ENCODE results near the gene PGLYRP3. TPM values are rescaled to one million over a fixed set of nuclear protein-coding genes. Genes with fewer than 3 reads are reported as not detected.
A peak's percentile ranks its signal among the peaks of the same experiment; 100 is the strongest.

The PGLYRP3 gene, protein sequence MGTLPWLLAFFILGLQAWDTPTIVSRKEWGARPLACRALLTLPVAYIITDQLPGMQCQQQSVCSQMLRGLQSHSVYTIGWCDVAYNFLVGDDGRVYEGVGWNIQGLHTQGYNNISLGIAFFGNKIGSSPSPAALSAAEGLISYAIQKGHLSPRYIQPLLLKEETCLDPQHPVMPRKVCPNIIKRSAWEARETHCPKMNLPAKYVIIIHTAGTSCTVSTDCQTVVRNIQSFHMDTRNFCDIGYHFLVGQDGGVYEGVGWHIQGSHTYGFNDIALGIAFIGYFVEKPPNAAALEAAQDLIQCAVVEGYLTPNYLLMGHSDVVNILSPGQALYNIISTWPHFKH
- total RNA-seq, result not detected
- not detected for polyA plus RNA-seq
- long read RNA-seq, donor 1, result 0 reads
- long read RNA-seq, donor 2, result 0 reads
- long read RNA-seq, donor 3, result 0 reads
- long read RNA-seq, donor 4, result 0 reads
- long read RNA-seq, donor 5, result 0 reads
- long read RNA-seq, donor 6, result 0 reads
- long read RNA-seq, donor 7, result 0 reads
- long read RNA-seq, donor 8, result 0 reads
- long read RNA-seq, donor 9, result 0 reads
- long read RNA-seq, donor 10, result 0 reads

DNA sequence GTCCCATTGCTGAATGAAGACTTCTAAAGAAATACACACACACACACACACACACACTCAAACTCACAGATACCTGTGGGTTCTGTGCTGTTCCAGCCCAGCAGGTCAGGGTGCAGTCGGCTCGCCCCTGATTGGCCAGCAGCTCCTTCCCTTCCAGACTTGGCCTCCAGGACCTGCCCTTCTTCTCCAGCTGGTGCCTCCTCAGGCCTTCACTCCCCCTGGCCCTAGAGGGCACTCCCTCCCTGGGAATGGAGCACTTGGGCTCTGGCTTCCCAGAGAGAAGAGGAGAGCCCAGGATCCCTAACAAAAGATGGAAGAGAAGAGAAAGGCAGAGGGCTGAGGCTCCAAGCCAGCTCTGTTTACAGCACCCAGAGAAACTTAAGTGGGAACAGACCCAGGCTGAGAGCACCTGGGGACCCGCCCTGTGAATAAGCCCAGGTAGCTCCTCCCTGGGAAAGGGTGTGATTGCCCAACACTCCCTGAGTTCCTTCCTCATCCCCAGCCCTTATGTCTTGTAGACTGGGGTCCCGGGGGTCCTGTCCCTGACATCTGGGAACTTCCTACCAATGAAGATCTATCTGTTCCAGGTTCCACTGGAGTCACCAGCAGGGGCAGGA is at the start of gene PGLYRP3:
TSS of gene PGLYRP3 (minus strand) at position 383 of the 617 bp plus-strand sequence. CDS start 2,287 bp downstream, outside the sequence.
- WGBS, 4 donors, result 68 to 86% (median 75%) methylated on average over 4 of the region's 4 CpGs
- H3K9me3 ChIP-seq (replicated peaks in 1 of 3), result no peaks in the 10 kb centered on the region
- H3K27ac ChIP-seq, result no peak within 1 kb of the TSS
- no peaks in the 10 kb centered on the region for H3K36me3 ChIP-seq (replicated peaks in 1 of 2)
- TF ChIP-seq POLR2A (IDR thresholded peaks at IDR 0.05) (no peak), CTCF (IDR thresholded peaks at IDR 0.05) (no peak)
- intact Hi-C loops (cut with DNase I), result no loop called here
- no peak within 1 kb of the TSS for H3K4me3 ChIP-seq
- H3K27me3 ChIP-seq, result peaks cover 4% of the 10 kb centered on the region
- DNase-seq, result no peak
- H3K4me1 ChIP-seq (replicated peaks in 1 of 2), result no peaks in the 10 kb centered on the region

DNA sequence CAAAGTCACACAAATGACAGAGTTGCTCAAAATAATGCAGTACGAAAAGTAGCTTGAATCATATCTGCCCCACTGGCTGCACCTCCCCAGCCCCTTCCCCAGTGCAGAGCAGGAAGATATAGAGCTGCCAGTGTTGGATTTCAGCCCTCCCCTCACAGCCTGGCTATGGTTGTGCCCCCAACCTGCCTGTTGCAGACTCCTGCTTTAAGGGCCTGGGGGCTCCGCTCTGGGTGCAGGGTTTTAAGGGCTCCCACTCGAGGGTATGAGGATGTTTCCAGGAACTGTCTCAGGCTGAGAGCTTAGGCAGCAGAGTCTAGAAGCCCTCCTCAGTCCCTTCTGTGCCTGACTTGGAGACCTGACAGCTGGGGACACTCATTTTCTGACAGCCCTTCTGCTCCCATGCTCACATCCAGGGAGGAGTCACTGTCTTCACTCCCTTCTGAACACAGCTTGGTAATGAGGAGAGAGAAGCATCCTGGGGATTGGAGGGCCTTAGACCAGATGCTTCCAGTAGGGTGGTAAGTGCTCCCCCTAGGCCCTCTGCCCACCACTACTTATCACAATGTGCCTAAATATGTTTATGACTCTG is 49.5 kb upstream of the PGLYRP3 start:
- WGBS, 4 donors, result 73 to 97% (median 81%) methylated on average over 2 to 3 of the region's 3 CpGs
- intact Hi-C loops (cut with DNase I), result no loop called here
- H3K36me3 ChIP-seq (replicated peaks in 1 of 2), result no peaks in the 10 kb centered on the region
- TF ChIP-seq POLR2A (IDR thresholded peaks at IDR 0.05), result no peak
- no peak for TF ChIP-seq CTCF (IDR thresholded peaks at IDR 0.05)
- H3K4me1 ChIP-seq (replicated peaks in 1 of 2), result no peaks in the 10 kb centered on the region
- no peaks in the 10 kb centered on the region for H3K27me3 ChIP-seq
- H3K9me3 ChIP-seq (replicated peaks in 1 of 3), result no peaks in the 10 kb centered on the region
- no peak overlapping the region for H3K27ac ChIP-seq
- DNase-seq, result peak in 2 of 7 donors; percentile 10 to 14
- no peak overlapping the region for H3K4me3 ChIP-seq

DNA sequence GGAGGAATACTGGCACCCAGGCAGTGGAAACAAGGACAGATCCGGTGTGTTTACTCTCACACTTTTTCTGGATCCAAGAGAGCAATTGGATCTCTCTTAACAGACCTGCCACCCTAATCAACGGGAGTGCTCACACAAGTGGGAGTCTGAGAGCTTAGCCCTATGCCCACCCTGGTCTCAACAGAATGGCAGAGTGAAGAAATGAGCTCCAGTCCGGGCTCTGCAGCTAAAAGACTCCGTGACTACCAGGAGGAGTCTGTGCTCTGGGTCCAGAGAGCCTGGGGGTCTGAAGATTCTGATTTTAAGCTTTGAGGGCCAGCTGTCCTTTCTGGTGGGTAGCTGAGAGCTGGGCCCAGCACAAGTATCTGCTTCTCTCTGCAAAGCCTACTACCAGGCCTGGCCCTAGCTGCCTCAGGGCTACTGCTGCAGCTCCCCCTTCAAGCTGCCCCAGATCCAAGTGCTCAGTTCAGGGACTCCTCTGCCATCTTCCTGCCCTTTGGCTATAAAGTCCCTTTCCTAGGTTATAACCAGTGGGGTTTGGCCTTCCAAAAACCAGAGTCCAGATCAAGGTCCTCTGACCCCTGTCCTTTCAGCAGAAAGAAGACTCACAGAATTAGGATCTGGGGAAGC is 48.8 kb upstream of the PGLYRP3 start:
- intact Hi-C loops (cut with DNase I), result no loop called here
- Histone ChIP-seq H3K27me3 (no peaks in the 10 kb centered on the region), H3K4me1 (replicated peaks in 1 of 2) (no peaks in the 10 kb centered on the region), H3K36me3 (replicated peaks in 1 of 2) (no peaks in the 10 kb centered on the region), H3K27ac (no peak overlapping the region), H3K9me3 (replicated peaks in 1 of 3) (no peaks in the 10 kb centered on the region), H3K4me3 (no peak overlapping the region)
- peak in 1 of 7 donors; percentile 33 for DNase-seq
- TF ChIP-seq POLR2A (IDR thresholded peaks at IDR 0.05), result no peak
- TF ChIP-seq CTCF (IDR thresholded peaks at IDR 0.05), result no peak
- WGBS, 4 donors, result 81 to 90% (median 85%) methylated on average over 3 to 4 of the region's 4 CpGs
